Lower leg skin (tissue), 4 donors: Measurements from ENCODE around the gene UPF1. TPM values are rescaled to one million over a fixed set of nuclear protein-coding genes. Genes with fewer than 3 reads are reported as not detected.

Experiments used
- DNase-seq, 2 donors: peaks; one replicate each; pipeline ENCODE4 v3.0.0-alpha.2; 2019; ENCODE audit warnings: low spot score in 2 of 2
- H3K4me3 ChIP-seq: fragments of 200-600 bp; sonication (generic); 2 replicates; pipeline ENCODE4 v1.5.1; 2017; ENCODE audit warnings: mild to moderate bottlenecking, low read depth; ENCODE audit not compliant: poor library complexity, severe bottlenecking
- CTCF ChIP-seq, 3 donors: fragments of 450-650 bp; IDR thresholded peaks; one replicate each; pipeline ENCODE4 v1.5.1; 2016; ENCODE audit warnings: antibody characterized with exemption in 3 of 3, mild to moderate bottlenecking in 3 of 3, moderate library complexity in 2 of 3
- POLR2A ChIP-seq, 2 donors: fragments of 450-650 bp; IDR thresholded peaks; one replicate each; pipeline ENCODE4 v1.6.1; 2016 to 2017; ENCODE audit warnings: antibody characterized with exemption in 2 of 2, mild to moderate bottlenecking in 1 of 2, moderate library complexity in 1 of 2
- WGBS, 2 donors: methylation state at CpG; one replicate each; pipeline ENCODE4 v1.1.5; 2018; 5-methylcytosine and 5-hydroxymethylcytosine counted together
- intact Hi-C: fragments of 100-400 bp; cut with DNase I; formaldehyde crosslinking; loops from one replicate; pipeline ENCODE4 v1.15.0; 2023; ENCODE audit warnings: low total_unique reads
- total RNA-seq, 4 donors: library from RNA; depleted of rRNA; stranded (reverse); fragments of >200 nt; gene quantifications; one replicate each; pipeline ENCODE4 v1.1.0, GENCODE V29; 2016

Gene UPF1
- 100 to 1,000 TPM in 3 of 4 donors, 10 to 100 TPM in 1; 91.6 to 116 (median 102) TPM for total RNA-seq

- peak within 1 kb of the TSS; percentile 79 for H3K4me3 ChIP-seq
- 0 to 1% methylated on average over 13 to 66 of the region's 96 CpGs for WGBS, 2 donors
- peak in 1 of 2 donors; percentile 73 for TF ChIP-seq POLR2A (IDR thresholded peaks at IDR 0.05)
- TF ChIP-seq CTCF (IDR thresholded peaks at IDR 0.05): no peak
- DNase-seq: peak; percentile 87 to 97
- intact Hi-C loops: no loop called here
These were observed at the start of gene UPF1 for GRCh38 chr19:18831524-18832305. TSS of gene UPF1 (plus strand) at chr19:18831959. CDS start at chr19:18832210, 251 bp downstream.

- TF ChIP-seq POLR2A (IDR thresholded peaks at IDR 0.05): no peak
- no peak for TF ChIP-seq CTCF (IDR thresholded peaks at IDR 0.05)
- no peak for DNase-seq
- no peak overlapping the region for H3K4me3 ChIP-seq
- WGBS, 2 donors: 83 to 86% methylated on average over 12 to 21 of the region's 22 CpGs
- intact Hi-C loops: no loop called here
These were observed 49.1 kb upstream of the UPF1 start for GRCh38 chr19:18782559-18783225.

DNA sequence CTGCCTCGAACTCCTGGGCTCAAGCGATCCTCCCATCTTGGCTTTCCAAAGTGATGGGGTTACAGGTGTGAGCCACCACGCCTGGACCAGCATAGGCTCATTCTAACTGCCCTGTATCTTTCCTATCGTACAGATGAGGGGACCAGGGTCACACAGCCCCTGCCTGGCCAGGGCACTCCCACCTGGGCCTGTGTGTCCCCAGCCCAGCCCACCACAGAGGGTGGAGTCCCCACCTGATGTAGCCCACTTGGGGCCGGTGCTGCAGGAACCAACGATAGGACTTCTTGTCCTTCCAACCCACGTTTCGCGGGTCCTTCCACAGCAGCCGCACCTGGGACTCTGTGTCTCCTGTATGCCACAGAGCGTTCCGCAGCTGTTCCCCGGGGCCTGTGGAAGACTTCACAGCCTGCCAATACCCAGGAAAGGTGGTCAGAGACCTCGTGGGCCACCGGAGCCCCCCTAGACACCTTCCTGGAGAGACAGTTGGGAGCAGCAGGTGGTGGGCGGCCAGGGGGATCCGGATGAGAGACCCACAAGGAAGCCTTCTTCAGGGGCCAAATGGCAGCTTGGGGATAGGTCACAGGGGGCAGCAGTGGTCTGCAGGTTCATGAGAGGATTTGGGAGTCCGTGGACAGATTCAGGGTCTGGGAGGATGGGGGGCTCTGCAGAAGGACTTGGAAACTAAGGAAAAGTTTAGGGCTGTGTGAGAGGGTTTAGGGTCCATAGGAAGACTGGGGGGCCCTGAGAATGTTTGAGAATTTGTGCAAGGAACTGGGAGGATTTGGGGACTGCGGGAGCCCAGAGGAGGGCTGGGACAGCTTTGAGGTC is 47.6 kb upstream of the UPF1 start:
- H3K4me3 ChIP-seq: no peak overlapping the region
- intact Hi-C loops: no loop called here
- DNase-seq: no peak
- no peak for TF ChIP-seq POLR2A (IDR thresholded peaks at IDR 0.05)
- no peak for TF ChIP-seq CTCF (IDR thresholded peaks at IDR 0.05)
- 89 to 91% methylated on average over 19 of the region's 19 CpGs for WGBS, 2 donors

DNA sequence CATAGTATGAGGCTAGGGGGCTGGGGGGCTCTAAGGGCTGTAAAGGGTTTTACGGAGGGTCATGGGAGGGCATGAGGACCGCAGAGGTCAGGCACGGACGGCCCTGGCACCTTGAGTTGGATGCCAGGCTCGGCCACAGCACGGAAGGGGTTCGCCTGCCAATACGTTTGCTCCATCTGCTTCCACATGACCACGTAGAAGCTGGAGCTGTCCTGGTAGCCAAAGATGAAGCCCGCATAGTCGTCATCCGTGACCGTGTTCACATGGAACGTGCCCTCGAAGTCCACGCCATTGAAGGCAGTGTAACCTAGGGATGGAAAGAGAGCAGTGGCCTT is 47.0 kb upstream of the UPF1 start:
- no peak overlapping the region for H3K4me3 ChIP-seq
- no peak for DNase-seq
- intact Hi-C loops: no loop called here
- no peak for TF ChIP-seq CTCF (IDR thresholded peaks at IDR 0.05)
- no peak for TF ChIP-seq POLR2A (IDR thresholded peaks at IDR 0.05)
- 73 to 81% methylated on average over 11 to 16 of the region's 16 CpGs for WGBS, 2 donors

DNA sequence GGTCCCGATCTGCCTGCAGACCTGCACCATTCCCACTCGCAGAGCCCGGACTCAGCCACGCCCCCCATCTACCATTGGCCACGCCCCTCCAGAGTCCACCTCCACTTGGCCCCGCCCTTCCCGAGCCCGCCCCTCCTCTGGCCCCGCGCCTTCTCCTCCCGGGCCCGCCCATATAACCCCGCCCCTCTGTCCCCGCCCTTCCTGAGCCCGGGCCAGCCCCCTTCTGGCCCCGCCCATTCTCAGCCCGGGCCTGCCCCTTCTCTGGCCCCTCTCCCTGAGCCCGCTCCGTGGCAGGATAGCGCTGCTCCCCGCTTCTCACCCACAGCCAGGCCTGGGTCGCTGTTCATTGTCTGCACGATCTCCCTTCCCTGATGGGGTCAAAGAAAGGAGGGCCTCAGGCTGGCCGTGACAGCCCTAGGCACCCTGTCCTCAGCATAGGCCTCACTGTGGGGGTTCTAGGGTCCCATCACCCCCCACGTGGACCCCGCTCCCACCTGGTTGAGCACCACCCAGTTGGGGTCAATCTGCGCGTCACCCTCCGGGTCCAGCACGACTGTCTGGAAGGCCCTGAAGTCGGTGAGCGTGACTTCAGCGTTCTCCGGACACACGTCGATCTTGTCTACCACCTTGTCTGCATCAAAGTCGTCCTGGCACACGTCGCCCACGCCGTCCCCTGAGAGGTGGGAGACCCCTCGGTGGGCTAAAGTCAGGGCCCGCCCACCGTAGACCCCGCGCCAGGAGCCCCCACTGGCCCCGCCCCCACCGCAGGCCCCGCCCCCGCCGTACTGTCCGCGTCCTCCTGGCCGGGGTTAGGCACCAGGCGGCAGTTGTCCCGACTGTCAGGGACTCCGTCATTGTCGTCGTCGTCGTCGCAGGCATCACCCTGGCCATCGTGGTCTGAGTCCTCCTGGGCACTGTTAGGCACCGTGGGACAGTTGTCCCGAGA is 46.3 kb upstream of the UPF1 start:
- no peak for TF ChIP-seq CTCF (IDR thresholded peaks at IDR 0.05)
- no peak for TF ChIP-seq POLR2A (IDR thresholded peaks at IDR 0.05)
- peak; percentile 60 to 95 for DNase-seq
- no peak overlapping the region for H3K4me3 ChIP-seq
- intact Hi-C loops: no loop called here
- 12 to 14% methylated on average over 45 to 46 of the region's 65 CpGs for WGBS, 2 donors
